Measurements from ENCODE around the gene MELK.
A peak's percentile ranks its signal among the peaks of the same experiment; 100 is the strongest.

Gene MELK

GRCh38 chr9:36584620-36585460 is 12.1 kb downstream of the MELK start:
- peak; percentile 81 for DNase-seq

GRCh38 chr9:36590231-36590630 is 17.5 kb downstream of the MELK start:
- no peak for DNase-seq

- DNase-seq: no peak
Measured at GRCh38 chr9:36592801-36593583, 20.3 kb downstream of the MELK start.

DNA sequence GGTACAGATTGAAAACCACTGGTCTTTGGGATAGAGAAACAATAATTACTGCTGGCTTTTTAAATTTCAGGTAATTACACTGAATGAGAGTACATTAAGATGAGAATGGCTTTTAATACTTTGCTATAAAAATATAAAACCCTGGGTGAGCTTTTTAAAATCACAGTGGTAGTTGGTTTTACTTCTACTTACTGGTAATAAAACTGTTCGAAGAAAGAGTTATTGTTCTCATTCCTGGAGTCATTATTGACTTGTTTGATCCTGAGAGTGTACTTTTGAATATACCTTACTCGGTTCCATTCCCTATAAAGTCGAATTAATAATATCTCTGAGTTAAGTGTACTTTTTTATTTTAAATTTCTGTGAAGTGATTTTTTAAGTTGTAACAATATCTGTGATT is 21.5 kb downstream of the MELK start:
- DNase-seq: no peak

- peak; percentile 58 for DNase-seq
Measured at GRCh38 chr9:36597412-36598178, 24.9 kb downstream of the MELK start.

- DNase-seq: no peak
Measured at GRCh38 chr9:36598273-36598672, 25.6 kb downstream of the MELK start.

GRCh38 chr9:36603006-36603405 is 30.3 kb downstream of the MELK start:
- peak; percentile 18 for DNase-seq

GRCh38 chr9:36609306-36609705 is 36.6 kb downstream of the MELK start:
- DNase-seq: no peak

- DNase-seq: no peak
Measured at GRCh38 chr9:36622121-36622520, 49.4 kb downstream of the MELK start.

GRCh38 chr9:36623280-36623679 is 50.6 kb downstream of the MELK start:
- DNase-seq: peak; percentile 6

DNA sequence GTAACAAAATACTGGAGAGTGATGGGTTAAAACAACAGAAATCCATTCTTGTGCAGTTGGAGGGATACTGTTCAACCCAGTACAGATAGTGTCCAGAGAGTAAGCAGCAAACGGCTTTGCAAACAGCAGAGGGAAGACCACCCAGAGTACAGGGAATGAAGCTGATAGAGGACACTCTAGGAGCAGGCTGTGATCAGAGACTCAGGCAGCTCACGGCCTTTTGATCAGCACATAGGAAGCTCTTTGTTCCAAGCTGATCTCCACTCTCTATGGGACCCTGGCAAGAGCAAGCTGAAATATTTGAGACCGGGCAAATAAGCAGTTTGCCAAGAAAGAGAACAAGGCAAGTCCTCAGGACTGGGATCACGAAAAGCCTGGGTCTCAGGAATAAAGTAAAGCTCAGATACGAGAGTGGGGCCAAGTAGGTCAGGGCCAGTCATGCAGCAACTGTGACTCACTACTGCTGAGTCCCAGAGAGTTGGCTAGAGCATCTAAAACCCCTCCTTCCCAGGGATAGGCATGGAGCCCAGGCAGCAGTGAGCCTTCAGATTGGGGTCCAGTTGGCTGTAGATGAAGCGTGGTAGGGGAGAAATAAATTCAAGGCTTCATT is 52.4 kb downstream of the MELK start:
- peak; percentile 57 for DNase-seq

GRCh38 chr9:36632892-36633291 is 60.2 kb downstream of the MELK start:
- DNase-seq: peak; percentile 36

GRCh38 chr9:36637491-36638270 is 65.0 kb downstream of the MELK start:
- no peak for DNase-seq

- no peak for DNase-seq
Measured at GRCh38 chr9:36640771-36641381, 68.2 kb downstream of the MELK start.

- no peak for DNase-seq
Measured at GRCh38 chr9:36642817-36643216, 70.1 kb downstream of the MELK start.

DNA sequence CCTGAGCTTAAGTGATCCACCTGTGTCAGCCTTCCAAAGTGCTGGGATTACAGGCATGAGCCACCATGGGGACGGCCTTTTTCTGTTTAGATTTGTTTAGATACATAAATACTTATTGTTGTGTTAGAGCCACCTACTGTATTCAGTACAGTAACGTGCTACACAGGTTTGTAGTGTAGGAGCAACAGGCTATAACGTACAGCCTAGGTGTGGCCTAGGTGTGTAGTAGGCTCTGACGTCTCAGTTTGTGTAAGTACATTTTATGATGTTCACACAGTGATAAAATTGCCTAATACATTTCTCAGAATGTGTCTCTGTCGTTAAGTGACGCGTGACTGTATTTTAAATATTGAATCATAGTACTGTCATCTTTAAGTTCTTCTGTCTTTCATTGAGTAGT is 84.1 kb downstream of the MELK start:
- no peak for DNase-seq

DNA sequence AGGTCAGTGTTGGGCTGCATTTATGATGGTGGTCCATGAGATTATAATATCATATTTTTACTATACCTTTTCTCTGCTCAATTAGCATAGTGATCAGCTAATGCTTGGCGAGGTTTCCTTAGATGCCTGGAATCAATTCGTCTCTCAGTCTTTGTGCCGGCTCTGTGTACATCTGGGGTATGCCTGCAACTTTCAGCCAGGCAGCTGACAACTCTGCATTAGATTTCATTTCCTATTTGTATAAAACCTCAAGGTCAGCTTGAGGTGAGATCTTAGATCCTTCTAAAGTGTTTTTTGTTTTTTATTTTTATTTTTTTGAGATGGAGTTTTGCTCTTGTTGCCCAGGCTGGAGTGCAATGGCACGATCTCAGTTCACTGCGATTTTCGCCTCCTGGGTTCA is 86.8 kb downstream of the MELK start:
- no peak for DNase-seq

- no peak for DNase-seq
Measured at GRCh38 chr9:36664806-36665205, 92.1 kb downstream of the MELK start.

DNA sequence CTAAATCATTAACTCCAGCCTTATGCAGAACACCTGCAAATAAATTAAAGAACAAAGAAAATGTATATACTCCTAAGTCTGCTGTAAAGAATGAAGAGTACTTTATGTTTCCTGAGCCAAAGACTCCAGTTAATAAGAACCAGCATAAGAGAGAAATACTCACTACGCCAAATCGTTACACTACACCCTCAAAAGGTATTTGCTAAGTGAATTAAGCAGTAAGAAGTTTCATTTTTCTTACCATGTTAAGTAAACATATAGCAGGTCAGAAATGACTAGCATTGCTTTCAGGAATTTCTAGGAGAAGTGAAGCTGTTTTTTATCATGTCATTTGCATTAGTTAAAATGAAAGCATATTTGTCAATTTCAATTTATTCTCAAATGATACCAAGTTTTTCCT is 92.7 kb downstream of the MELK start:
- peak; percentile 4 for DNase-seq

DNA sequence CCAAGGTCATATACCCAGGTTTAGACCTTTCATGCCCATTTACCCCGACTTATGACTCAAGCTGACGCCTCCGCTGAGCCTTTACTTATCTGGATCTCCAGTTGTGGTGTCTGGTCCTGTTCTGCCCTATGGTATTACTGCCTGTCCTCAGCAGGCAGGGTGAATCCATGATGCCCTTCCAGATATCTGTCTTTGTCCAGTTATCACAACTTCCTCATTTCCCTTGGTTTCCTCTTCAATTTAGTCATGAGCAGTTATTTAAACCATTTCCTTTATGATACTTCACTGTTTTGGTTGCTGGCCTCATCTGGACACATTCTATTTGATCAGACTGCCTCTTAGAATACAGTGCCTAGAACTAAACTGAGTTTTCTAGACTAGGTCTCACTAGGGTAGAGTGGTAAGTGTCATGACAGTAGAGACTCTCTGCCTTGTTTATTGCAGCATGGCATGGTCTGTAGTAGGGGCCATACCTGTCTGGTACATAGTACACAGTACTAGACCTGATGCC is 93.3 kb downstream of the MELK start:
- peak; percentile 12 for DNase-seq

DNA sequence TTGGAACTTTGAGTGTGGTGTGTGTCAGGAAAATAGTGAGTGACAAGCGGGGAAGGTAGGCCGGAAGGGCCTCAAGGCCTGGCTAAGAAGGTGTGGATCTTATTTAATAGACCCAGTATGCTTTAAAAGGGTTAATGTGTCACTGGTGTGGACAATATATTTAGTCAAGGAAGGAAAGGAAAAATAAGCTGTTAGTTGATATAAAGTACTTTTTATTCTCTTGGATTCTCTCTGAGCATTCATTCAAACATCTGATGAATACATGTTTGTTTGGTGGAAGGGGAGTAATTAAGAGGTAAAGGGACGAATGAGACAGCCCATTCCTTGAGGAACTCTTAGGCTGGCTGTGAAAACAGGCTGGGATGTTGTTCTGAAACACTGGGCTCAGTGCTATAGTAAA is 98.9 kb downstream of the MELK start:
- DNase-seq: no peak
